Brain pericyte (primary cell): ENCODE results near the gene ARPP19.
"Not testable (repeated sequence)": the region's sequence is repeated elsewhere in the genome, so short reads cannot be mapped to it uniquely, and the experiment has no call there.

Experiments
- DNase-seq: peaks from one replicate; pipeline ENCODE4 v3.0.0-alpha.2; 2012; ENCODE audit warnings: low read depth, low spot score

ARPP19 gene

DNA sequence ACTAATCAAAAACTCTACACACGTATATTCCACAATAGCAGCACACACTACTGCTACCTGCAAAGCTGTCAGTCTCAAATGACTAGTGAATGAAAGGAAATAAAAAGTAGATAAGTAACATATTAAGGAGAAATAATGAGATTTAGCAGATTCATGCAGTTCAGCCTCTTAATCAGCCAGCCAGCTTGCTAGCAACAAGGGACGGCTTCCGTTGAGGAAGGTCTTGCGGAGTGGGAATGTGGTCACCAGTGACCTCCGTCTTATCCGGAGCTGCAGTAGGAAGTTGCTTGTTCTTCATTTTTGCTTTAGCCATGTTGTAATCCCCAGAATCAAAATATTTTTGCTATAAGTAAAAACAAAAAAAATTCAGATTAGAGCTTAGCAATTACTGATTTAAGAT is 17.1 kb downstream of the ARPP19 start:
- no peak for DNase-seq

- DNase-seq, result not testable (repeated sequence)
These were observed 17.6 kb downstream of the ARPP19 start for GRCh38 chr15:52551186-52551585.

- DNase-seq, result no peak
These were observed 22.6 kb downstream of the ARPP19 start for GRCh38 chr15:52546031-52546751.

- DNase-seq, result no peak
These were observed 28.3 kb downstream of the ARPP19 start for GRCh38 chr15:52540374-52541012.

GRCh38 chr15:52537459-52537858 is 31.4 kb downstream of the ARPP19 start:
- no peak for DNase-seq

- DNase-seq, result no peak
These were observed 36.4 kb downstream of the ARPP19 start for GRCh38 chr15:52532427-52532826.

- DNase-seq, result no peak
These were observed 38.9 kb downstream of the ARPP19 start for GRCh38 chr15:52529940-52530339.

DNA sequence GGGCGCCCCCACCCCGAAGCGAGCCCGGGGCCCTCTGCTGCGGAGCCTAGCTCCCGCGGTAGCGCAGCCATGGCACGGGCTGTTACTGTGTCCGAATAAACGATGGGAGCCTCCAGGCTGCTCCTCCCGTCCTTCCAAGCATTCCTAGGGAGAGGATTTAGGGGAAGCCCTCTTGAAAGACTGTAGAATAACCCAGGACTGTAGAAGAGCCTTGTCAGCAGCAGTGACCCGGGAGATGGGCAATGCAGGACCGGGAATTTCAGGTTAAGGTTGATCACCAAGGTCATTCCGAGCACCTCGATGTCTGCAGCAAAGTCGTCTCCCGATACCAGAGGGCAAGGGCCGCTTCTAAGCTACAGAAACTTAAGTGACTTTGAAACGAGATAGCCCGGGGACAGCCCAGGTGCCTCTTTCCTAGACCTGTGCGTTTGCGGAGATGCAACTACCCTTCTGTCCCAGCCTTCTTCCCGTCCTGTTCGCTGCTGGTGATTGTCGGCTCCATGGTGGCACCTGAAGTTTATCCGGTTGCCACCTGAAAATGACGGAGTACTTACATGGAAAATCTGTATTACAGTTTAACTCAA is 39.4 kb downstream of the ARPP19 start:
- no peak for DNase-seq

DNA sequence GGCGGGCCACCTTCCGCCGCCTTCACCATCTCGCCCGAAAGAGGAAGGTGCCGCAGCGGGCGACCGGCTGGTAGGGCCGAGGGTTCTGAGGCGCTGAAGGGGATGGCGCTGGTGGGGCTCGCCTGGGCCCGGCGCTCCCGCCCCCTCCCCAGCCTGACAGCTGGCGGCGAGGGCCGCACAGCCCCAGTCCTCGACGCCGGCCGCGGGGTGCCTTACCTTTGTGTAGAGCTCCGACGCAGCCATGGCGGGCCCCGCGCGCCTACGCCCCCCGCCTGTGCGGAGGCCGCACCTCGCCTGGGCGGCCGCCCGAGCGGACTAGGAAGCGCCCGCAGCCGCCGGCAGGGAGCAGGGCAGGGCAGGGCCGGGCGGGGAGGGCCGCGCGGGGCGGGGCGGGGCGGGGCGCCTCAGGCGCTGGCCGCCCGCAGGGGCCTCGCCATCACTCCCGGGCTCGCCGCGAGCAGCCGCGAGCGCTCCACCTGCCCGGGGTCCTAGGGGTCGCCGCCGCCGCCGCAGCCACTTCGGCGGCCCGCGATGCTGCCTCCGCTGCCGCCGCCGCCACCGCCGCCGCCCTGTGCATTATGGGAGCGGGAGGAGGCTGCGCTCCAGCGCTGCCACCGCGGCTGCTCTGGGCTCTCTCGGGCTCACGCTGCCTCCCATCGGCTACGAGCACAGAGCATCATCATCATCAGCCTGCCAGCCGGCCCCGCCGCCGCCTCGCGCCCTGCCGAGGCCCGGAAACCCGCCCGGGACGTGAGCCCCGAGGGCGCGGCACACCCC is 40.1 kb downstream of the ARPP19 start, which contains the start of gene MYO5A:
Gene MYO5A (minus strand): TSS at position 317 of the 777 bp plus-strand sequence. CDS start 74 bp downstream, at position 243.
- no peak for DNase-seq

GRCh38 chr15:52527911-52528563 is 40.8 kb downstream of the ARPP19 start:
- DNase-seq, result no peak

DNA sequence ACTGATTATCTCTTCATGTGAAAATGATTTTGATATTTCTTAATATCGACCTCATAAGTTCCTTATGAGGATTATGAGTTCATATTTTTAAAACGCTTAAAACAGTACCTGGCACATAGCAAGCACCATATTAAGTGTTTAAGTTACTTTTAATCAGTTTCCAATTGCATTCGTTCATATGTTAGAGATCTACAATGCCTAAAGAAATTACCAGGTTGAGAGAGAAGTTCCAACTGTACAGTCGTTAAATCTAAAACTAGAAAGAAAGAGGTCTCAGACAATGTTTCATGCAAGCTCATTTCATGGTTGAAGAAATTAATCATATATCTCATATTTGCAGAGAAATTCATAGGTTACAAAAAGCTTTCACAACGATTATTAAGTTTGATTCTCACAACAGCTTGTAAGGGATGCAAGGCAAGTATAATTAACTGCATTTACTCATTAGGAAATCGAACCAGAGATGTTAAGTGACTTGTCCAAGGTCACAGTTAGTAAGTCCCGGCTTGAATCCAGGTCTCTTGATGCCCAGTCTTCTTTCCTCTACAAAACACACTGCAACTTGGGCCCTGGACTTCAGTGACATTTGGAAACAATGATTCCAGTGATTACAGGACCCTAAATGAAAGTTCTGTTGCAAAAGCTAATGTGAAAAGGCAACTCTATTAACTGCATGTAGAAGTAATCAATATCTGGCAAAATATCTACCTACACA is 41.5 kb downstream of the ARPP19 start:
- DNase-seq, result no peak

DNA sequence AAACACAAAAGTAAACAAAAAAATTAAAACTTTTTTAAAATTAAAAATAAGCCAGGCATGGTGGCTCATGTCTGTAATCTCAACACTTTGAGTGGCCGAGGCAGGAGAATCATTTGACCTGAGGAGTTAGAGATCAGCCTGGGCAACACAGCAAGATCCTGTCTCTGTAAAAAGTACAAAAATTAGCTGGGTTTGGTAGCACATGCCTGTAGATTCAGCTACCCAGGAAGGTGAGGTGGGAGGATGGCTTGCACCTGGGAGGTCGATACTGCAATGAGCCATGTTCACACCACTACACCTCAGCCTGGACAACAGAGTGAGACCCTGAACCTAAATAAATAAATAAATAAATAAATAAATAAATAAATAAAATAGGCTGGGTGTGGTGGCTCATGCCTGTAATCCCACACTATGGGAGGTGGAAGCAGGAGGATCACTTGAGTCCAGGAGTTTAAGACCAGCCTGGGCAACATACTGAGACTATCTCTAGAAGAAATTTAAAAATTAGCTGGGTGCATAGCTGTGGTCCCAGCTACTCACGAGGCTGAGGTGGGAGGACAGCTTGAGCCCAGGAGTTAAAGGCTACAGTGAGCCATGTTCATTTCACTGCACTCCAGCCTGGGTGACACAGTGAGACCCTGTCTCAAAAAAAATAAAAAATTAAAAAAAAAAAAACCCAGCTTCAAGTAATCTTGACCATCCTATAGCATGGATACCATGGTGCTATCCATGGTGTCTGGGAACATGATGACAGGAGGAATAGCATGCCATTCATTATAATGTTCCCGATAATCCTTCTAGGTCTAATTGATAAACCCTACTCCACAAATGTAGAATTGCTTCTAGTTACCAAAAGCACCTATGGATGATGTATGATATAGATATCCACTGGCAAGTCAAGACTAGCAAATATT is 44.4 kb downstream of the ARPP19 start:
- no peak for DNase-seq

DNA sequence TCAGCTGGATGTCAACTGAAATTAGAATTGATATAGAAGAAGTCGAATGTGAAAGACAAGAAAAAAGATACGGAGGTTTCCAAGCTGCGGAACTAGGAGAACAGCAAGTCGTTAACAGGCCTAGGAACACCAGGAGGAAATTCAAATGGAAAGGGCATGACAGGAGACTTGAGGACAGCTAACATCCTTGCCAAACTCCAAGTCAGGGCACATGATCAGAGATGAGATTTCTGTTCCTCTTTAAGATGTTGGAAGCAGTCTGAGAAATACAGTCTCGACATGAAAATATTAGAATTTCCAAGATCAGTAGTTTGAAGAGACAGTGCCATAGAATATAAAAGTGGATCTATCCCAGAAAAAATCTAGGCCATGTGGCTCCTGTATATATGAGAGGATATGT is 45.2 kb downstream of the ARPP19 start:
- no peak for DNase-seq

DNA sequence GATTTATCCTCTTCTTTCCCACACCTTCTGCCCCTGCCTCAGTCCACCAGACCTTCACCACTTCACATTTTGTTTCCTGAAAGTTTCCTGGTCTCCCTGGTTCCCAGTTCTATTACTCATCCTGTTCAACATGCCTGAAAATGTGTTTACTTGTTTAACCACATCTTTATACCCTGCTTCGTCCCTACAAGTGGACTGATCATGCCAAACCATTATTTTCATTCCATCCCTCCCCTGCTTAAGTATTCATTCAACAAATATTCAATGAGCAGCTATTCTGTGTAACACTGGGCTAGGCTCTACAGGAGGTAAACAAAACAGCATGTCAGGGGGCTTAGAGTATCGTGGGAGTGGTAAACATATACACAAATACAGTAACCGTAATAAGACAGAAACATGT is 45.6 kb downstream of the ARPP19 start:
- no peak for DNase-seq

- no peak for DNase-seq
These were observed 47.1 kb downstream of the ARPP19 start for GRCh38 chr15:52521682-52522081.

DNA sequence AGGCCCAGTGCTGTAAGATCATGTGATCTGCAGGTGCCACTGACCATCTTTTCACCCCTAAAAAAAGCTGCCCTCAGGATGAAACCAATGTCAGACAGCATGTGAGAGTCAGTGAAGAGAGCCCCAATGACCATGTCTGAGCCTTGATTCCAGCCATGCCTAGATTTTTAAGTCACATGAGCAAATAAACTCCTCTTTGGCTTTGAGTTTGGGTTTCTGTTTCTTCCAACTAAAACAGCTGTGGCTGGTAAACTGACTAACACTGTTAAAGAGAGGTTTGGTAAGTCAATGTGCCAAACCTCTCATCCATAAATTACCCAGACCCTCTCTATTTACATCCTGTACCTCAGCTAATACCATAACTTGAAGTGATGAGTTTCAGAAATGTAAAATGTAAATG is 48.4 kb downstream of the ARPP19 start:
- DNase-seq, result no peak

GRCh38 chr15:52518487-52519371 is 50.1 kb downstream of the ARPP19 start:
- DNase-seq, result no peak

- no peak for DNase-seq
These were observed 51.8 kb downstream of the ARPP19 start for GRCh38 chr15:52517014-52517413.

- DNase-seq, result no peak
These were observed 53.5 kb downstream of the ARPP19 start for GRCh38 chr15:52515343-52515742.
